ENCODE results near the gene SLITRK6.
"Not testable (repeated sequence)": the region's sequence is repeated elsewhere in the genome, so short reads cannot be mapped to it uniquely, and the experiment has no call there.

The SLITRK6 gene

GRCh38 chr13:85799097-85799582 lies at the start of gene SLITRK6:
Gene SLITRK6, minus strand, starts transcription at chr13:85799419. Its CDS starts 2,911 bp downstream, at chr13:85796508.
- peak; percentile 68 for DNase-seq

- DNase-seq: no peak
Measured at GRCh38 chr13:85847012-85847411, 47.8 kb upstream of the SLITRK6 start.

GRCh38 chr13:85841427-85841826 lies 42.2 kb upstream of the SLITRK6 start:
- no peak for DNase-seq

- DNase-seq: no peak
Measured at GRCh38 chr13:85833921-85834320, 34.7 kb upstream of the SLITRK6 start.

- DNase-seq: peak; percentile 5
Measured at GRCh38 chr13:85828094-85828684, 29.0 kb upstream of the SLITRK6 start.

- peak; percentile 6 for DNase-seq
Measured at GRCh38 chr13:85825454-85825853, 26.2 kb upstream of the SLITRK6 start.

- DNase-seq: no peak
Measured at GRCh38 chr13:85823832-85824231, 24.6 kb upstream of the SLITRK6 start.

GRCh38 chr13:85819513-85819912 lies 20.3 kb upstream of the SLITRK6 start:
- DNase-seq: no peak

GRCh38 chr13:85816413-85816812 lies 17.2 kb upstream of the SLITRK6 start:
- no peak for DNase-seq

- no peak for DNase-seq
Measured at GRCh38 chr13:85812282-85812681, 13.1 kb upstream of the SLITRK6 start.

GRCh38 chr13:85808811-85809210 lies 9.6 kb upstream of the SLITRK6 start:
- no peak for DNase-seq

- DNase-seq: peak; percentile 36
Measured at GRCh38 chr13:85806553-85807175, 7.4 kb upstream of the SLITRK6 start.

GRCh38 chr13:85798556-85798955 lies 663 bp downstream of the SLITRK6 start:
- DNase-seq: no peak

GRCh38 chr13:85797311-85797710 lies 1.9 kb downstream of the SLITRK6 start:
- DNase-seq: no peak

- no peak for DNase-seq
Measured at GRCh38 chr13:85785205-85785604, 14.0 kb downstream of the SLITRK6 start.

GRCh38 chr13:85772367-85772766 lies 26.9 kb downstream of the SLITRK6 start:
- DNase-seq: no peak

GRCh38 chr13:85771856-85772255 lies 27.4 kb downstream of the SLITRK6 start:
- no peak for DNase-seq

GRCh38 chr13:85768946-85769345 lies 30.3 kb downstream of the SLITRK6 start:
- no peak for DNase-seq

- DNase-seq: no peak
Measured at GRCh38 chr13:85755123-85755522, 44.1 kb downstream of the SLITRK6 start.

- not testable (repeated sequence) for DNase-seq
Measured at GRCh38 chr13:85743201-85743770, 55.9 kb downstream of the SLITRK6 start.
